ENCODE data around the gene ZFP28. TPM values are rescaled to one million over a fixed set of nuclear protein-coding genes. Genes with fewer than 3 reads are reported as not detected.

Gene ZFP28
- polyA plus RNA-seq, 3 donors: 2.1 to 5.3 (median 2.6) TPM

DNA sequence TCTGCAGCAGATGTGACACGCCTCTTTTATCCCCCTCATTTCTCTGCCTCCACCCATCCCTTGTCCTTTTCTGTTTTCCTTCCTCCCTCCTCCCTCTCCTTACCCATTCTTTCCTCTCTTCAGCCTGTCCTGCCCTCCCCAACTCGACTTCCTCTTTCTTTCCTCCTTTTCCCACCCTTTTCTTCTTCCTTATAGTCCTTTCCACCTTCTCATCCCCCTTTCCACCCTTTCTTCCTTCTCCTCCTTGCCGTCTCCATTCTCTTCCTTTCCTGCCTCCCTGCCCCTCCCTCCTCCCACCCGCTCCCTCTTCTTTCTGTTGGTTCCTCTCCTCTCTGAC lies 55.7 kb downstream of the ZFP28 start:
- WGBS, 3 donors: 56 to 63% (median 59%) methylated on average over 4 of the region's 4 CpGs
- H3K27ac ChIP-seq (ENCODE audit: low read depth, low read length): no peak overlapping the region

- H3K27ac ChIP-seq (ENCODE audit: low read depth, low read length): no peak within 1 kb of the TSS
- 1 to 2% (median 1%) methylated on average over 50 to 52 of the region's 52 CpGs for WGBS, 3 donors
Measured at GRCh38 chr19:56594783-56595547, 56.2 kb downstream of the ZFP28 start, which contains the start of gene ZNF71. Gene ZNF71 (plus strand): TSS chr19:56595302. CDS start chr19:56601559, 6,257 bp downstream.

- WGBS, 3 donors: 0 to 6% (median 1%) methylated on average over 4 of the region's 4 CpGs
Measured at GRCh38 chr19:56595548-56595899, 56.8 kb downstream of the ZFP28 start.

DNA sequence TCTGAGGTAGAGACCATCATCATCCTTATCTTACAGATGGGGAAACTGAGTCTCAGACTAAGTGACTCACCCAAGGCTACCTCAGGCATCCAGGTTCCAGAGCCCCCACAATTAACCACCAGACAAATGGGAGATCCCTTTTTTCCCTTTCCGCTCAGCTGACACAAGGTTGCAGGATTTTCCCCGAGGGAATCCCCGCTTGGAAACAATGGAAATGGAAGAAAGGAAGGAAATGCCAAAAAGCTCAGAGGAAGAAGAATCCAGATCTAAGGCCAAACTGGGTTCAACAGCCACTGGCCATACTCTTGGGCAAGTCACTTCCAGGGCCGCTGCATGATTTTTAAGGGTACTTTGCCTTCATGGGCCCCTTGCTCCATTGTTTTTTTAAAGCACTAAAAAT lies 57.9 kb downstream of the ZFP28 start:
- H3K27ac ChIP-seq (ENCODE audit: low read depth, low read length): no peak overlapping the region
- WGBS, 3 donors: 58 to 81% (median 80%) methylated on average over 4 of the region's 4 CpGs

More at GRCh38 chr19:56595548-56595899, 56.8 kb downstream of the ZFP28 start:
- H3K27ac ChIP-seq (ENCODE audit: low read depth, low read length): no peak overlapping the region

- 77 to 94% (median 89%) methylated on average over 4 of the region's 4 CpGs for WGBS, 3 donors
- H3K27ac ChIP-seq (ENCODE audit: low read depth, low read length): no peak overlapping the region
Measured at GRCh38 chr19:56597696-56598095, 58.9 kb downstream of the ZFP28 start.

DNA sequence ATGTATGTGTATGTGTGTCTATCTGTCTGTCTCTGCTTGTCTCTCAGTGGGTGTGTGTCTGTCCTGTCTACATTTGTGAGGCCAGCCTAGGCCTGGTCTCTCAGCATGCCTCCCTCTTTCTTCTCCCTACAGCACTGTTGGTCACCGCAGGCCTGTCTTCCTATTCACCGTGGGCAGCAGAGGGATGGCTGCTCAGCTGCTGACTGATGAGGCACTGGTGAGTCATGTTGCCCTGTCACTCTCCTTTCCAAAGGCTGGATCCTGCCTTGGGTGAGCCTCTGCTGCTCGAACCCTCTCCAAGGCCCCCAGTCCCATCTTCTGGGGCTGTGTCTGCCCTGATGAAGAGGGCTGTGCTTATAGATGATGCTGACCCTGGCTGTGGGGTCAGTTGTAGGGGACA lies 62.6 kb downstream of the ZFP28 start:
- 92 to 93% (median 93%) methylated on average over 3 of the region's 3 CpGs for WGBS, 3 donors
- H3K27ac ChIP-seq (ENCODE audit: low read depth, low read length): no peak overlapping the region

- WGBS, 3 donors: 78 to 85% (median 79%) methylated on average over 6 of the region's 6 CpGs
- H3K27ac ChIP-seq (ENCODE audit: low read depth, low read length): no peak overlapping the region
Measured at GRCh38 chr19:56603829-56604228, 65.1 kb downstream of the ZFP28 start.

Other genes starting within 250 kb of the ZFP28 start
- 1 to 10 TPM; 3.2 to 7.5 (median 4.3) TPM for gene ZSCAN5A, start 224.1 kb upstream of the ZFP28 start, polyA plus RNA-seq
- 1 to 10 TPM; 2.1 to 3.8 (median 2.3) TPM for gene ZNF582, start 145.4 kb upstream of the ZFP28 start, polyA plus RNA-seq
- 1 to 10 TPM; 1.5 to 2.1 (median 1.9) TPM for gene ZNF583, start 134.6 kb upstream of the ZFP28 start, polyA plus RNA-seq
- gene ZNF667, start 61.6 kb upstream of the ZFP28 start, polyA plus RNA-seq: 1 to 10 TPM in 2 of 3 donors, under 1 TPM in 1; 0.98 to 3.0 (median 1.6) TPM
- 1 to 10 TPM; 1.7 to 2.8 (median 1.8) TPM for gene ZNF471, start 31.1 kb upstream of the ZFP28 start, polyA plus RNA-seq
- 1 to 10 TPM in 1 of 3 donors, under 1 TPM in 2; 0.79 to 4.3 (median 0.92) TPM for gene ZNF470, start 28.5 kb downstream of the ZFP28 start, polyA plus RNA-seq
- gene ZNF71, start 56.4 kb downstream of the ZFP28 start, polyA plus RNA-seq: 1 to 10 TPM; 2.2 to 4.2 (median 3.4) TPM
- under 1 TPM in 2 of 3 donors, not detected in 1; 0.07 to 0.43 TPM for gene SMIM17, start 104.2 kb downstream of the ZFP28 start, polyA plus RNA-seq
- gene ZNF835, start 132.8 kb downstream of the ZFP28 start, polyA plus RNA-seq: 1 to 10 TPM in 2 of 3 donors, under 1 TPM in 1; 0.11 to 2.0 (median 1.1) TPM